HepG2 (cell line): ENCODE measurements around the gene TH. TPM values are rescaled to one million over a fixed set of nuclear protein-coding genes. Genes with fewer than 3 reads are reported as not detected.
A peak's percentile ranks its signal among the peaks of the same experiment; 100 is the strongest.

ENCODE experiments used
- AGO2 ChIP-seq: fragments of 200-400 bp; formaldehyde crosslinking; optimal IDR thresholded peaks from 2 replicates; pipeline ENCODE3; 2017; ENCODE audit warnings: mild to moderate bottlenecking, low read depth, low read length, moderate library complexity
- HOXA3 ChIP-seq: sonication (generic); formaldehyde crosslinking; IDR thresholded peaks from 2 replicates; pipeline ENCODE4 v1.5.0; 2020; ENCODE audit warnings: missing genetic modification reagents
- IRF2 ChIP-seq: IDR thresholded peaks from 2 replicates; pipeline ENCODE4 v1.6.1; 2018; ENCODE audit warnings: missing genetic modification reagents, missing compliant biosample characterization
- MED8 ChIP-seq: sonication (generic); formaldehyde crosslinking; IDR thresholded peaks from 2 replicates; pipeline ENCODE4 v1.8.1; 2023; ENCODE audit warnings: mild to moderate bottlenecking, missing genetic modification reagents; ENCODE audit not compliant: insufficient replicate concordance
- ZNF180 ChIP-seq: sonication (generic); formaldehyde crosslinking; IDR thresholded peaks from 2 replicates; pipeline ENCODE4 v1.4.0; 2020; ENCODE audit warnings: low read depth, missing genetic modification reagents, borderline replicate concordance
- ZNF614 ChIP-seq: IDR thresholded peaks from 2 replicates; pipeline ENCODE4 v1.6.1; 2018; ENCODE audit warnings: missing biosample characterization, missing genetic modification reagents, inconsistent platforms, borderline replicate concordance
- ZNF788 ChIP-seq: sonication (generic); formaldehyde crosslinking; IDR thresholded peaks from 2 replicates; pipeline ENCODE4 v1.5.0; 2020; ENCODE audit warnings: mild to moderate bottlenecking, missing genetic modification reagents, borderline replicate concordance
- polyA plus RNA-seq, 8 experiments: library from polyadenylated mRNA; depleted of rRNA in 3 of 8; stranded (reverse) in 7 of 8; unstranded in 1 of 8; fragments of >200 nt; fragmentation: Illumina TruSeq in 4 of 8; extraction: Trizol in 4 of 8; gene quantifications; 2 replicates each; pipeline versions ENCODE4 v1.2.1 to v1.2.3, GENCODE V29; 2011 to 2016; ENCODE audit warnings: low read depth in 4 of 8, missing spikeins in 1 of 8, mixed read lengths in 1 of 8; ENCODE audit not compliant: insufficient read depth in 1 of 8
- total RNA-seq, 5 experiments: library from RNA; depleted of rRNA; stranded (reverse); fragments of >200 nt; fragmentation: Illumina TruSeq; extraction: Trizol; gene quantifications; 2 replicates each; pipeline ENCODE4 v1.2.3, GENCODE V29; 2016; ENCODE audit warnings: low read depth in 1 of 5
- TF ChIP-seq, protein P1 (sequence below): sonication (generic); formaldehyde crosslinking; IDR thresholded peaks from 2 replicates; pipeline ENCODE4 v1.4.0; 2020; ENCODE audit warnings: missing genetic modification reagents

TH gene
- total and polyA plus RNA-seq, 2 of the 13 experiments (the other 11 are each of a cell fraction or from before 2014, with no cell fraction given): 0.36 TPM; not detected in 1

DNA sequence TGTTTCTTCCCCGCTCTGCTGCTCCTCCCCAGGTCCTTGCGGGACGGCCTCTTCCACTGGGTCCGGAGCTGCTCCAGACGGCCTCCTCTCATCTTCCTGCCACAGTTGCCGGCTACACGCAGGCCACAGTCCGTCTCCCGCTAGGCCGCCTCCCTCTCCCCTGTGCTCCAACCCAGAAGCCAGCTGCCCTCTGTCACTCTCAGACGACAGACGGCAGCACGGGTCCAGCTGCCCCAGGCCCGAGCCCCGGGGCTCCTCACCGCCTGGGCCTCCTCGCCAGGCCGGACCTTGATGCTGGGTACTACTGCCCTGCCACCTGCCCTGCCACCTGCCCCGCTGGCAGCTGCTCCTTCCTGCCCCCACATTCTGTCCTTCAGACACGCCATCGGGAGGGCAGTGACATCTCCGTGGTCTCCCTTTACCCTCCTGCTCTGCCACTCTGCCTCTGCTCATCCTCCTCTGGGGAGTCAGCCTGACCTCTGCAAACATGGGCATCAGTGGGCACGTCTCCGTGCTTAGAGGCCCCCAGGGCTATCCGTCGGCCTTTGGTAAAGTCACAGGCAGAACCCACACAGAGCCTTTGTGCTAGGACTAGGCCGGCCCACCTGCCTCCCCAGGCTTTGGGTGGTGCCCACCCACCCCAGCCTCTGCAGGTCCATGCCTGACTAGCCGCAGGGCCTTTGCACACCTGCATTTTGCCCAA is 43.1 kb upstream of the TH start (continued):
- TF ChIP-seq ZNF614 (CRISPR knock-in tag): no peak
- TF ChIP-seq HOXA3: no peak
- TF ChIP-seq AGO2: peak; percentile 60
- peak; percentile 29 for TF ChIP-seq MED8
- TF ChIP-seq IRF2 (CRISPR knock-in tag): no peak
- no peak for TF ChIP-seq ZNF180
- TF ChIP-seq ZNF788 (CRISPR knock-in tag): 0 out of 2 replicates have a peak, but pooled peaks have one; percentile 50
- TF ChIP-seq, protein P1, sequence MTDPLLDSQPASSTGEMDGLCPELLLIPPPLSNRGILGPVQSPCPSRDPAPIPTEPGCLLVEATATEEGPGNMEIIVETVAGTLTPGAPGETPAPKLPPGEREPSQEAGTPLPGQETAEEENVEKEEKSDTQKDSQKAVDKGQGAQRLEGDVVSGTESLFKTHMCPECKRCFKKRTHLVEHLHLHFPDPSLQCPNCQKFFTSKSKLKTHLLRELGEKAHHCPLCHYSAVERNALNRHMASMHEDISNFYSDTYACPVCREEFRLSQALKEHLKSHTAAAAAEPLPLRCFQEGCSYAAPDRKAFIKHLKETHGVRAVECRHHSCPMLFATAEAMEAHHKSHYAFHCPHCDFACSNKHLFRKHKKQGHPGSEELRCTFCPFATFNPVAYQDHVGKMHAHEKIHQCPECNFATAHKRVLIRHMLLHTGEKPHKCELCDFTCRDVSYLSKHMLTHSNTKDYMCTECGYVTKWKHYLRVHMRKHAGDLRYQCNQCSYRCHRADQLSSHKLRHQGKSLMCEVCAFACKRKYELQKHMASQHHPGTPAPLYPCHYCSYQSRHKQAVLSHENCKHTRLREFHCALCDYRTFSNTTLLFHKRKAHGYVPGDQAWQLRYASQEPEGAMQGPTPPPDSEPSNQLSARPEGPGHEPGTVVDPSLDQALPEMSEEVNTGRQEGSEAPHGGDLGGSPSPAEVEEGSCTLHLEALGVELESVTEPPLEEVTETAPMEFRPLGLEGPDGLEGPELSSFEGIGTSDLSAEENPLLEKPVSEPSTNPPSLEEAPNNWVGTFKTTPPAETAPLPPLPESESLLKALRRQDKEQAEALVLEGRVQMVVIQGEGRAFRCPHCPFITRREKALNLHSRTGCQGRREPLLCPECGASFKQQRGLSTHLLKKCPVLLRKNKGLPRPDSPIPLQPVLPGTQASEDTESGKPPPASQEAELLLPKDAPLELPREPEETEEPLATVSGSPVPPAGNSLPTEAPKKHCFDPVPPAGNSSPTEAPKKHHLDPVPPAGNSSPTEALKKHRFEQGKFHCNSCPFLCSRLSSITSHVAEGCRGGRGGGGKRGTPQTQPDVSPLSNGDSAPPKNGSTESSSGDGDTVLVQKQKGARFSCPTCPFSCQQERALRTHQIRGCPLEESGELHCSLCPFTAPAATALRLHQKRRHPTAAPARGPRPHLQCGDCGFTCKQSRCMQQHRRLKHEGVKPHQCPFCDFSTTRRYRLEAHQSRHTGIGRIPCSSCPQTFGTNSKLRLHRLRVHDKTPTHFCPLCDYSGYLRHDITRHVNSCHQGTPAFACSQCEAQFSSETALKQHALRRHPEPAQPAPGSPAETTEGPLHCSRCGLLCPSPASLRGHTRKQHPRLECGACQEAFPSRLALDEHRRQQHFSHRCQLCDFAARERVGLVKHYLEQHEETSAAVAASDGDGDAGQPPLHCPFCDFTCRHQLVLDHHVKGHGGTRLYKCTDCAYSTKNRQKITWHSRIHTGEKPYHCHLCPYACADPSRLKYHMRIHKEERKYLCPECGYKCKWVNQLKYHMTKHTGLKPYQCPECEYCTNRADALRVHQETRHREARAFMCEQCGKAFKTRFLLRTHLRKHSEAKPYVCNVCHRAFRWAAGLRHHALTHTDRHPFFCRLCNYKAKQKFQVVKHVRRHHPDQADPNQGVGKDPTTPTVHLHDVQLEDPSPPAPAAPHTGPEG (CRISPR knock-in tag): no peak
